ENCODE results near the gene LHX1.

DNA sequence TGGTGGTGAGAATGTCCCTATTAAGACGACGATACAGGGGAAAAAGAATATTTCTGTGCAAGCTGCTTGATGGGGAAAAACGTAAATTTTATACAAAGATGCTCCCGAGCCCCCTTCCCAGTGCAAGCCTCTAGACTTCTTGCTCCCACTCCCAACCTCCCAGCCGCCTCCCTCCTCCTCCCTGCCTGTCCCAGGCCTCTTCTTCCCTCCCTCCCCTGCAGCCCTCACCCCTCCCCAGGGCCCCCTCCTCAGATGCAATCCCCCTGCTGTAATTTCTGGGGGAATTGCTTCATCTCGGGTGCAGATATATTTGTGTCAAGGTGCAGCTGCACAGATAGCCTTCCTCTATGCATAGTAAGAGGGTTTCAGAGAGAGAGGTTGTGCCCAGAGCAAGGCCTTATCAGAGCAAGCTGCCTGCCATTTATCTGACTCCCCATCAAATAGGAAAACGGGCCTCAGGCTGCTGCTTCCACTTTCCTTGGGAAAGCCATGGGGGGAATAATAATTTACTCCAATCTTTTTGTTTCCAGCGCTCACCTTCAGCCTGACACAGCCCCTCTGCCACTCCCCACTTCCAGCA is 47.4 kb upstream of the LHX1 start:
- no peak for TF ChIP-seq POLR2A (IDR thresholded peaks at IDR 0.05)
- TF ChIP-seq, protein P1, sequence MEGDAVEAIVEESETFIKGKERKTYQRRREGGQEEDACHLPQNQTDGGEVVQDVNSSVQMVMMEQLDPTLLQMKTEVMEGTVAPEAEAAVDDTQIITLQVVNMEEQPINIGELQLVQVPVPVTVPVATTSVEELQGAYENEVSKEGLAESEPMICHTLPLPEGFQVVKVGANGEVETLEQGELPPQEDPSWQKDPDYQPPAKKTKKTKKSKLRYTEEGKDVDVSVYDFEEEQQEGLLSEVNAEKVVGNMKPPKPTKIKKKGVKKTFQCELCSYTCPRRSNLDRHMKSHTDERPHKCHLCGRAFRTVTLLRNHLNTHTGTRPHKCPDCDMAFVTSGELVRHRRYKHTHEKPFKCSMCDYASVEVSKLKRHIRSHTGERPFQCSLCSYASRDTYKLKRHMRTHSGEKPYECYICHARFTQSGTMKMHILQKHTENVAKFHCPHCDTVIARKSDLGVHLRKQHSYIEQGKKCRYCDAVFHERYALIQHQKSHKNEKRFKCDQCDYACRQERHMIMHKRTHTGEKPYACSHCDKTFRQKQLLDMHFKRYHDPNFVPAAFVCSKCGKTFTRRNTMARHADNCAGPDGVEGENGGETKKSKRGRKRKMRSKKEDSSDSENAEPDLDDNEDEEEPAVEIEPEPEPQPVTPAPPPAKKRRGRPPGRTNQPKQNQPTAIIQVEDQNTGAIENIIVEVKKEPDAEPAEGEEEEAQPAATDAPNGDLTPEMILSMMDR (IDR thresholded peaks at IDR 0.05) = no peak
